BLaER1 treated with 17β-estradiol and CSF1 and Interleukin-3, amounts not matched to agents 10 nM and 100 nM (cell line): ENCODE results near the gene UTP20.
"Not testable (repeated sequence)": the region's sequence is repeated elsewhere in the genome, so short reads cannot be mapped to it uniquely, and the experiment has no call there.

Experiments
- H3K27ac ChIP-seq, 11 experiments: shearing (Covaris generic); formaldehyde crosslinking; 2 replicates each; pipeline ENCODE4 v1.8.1; 2022
- H3K27me3 ChIP-seq, 11 experiments: shearing (Covaris generic); formaldehyde crosslinking; 2 replicates each; pipeline ENCODE4 v1.8.1; 2022
- H3K36me3 ChIP-seq, 11 experiments: shearing (Covaris generic); formaldehyde crosslinking; 2 replicates each; pipeline ENCODE4 v1.8.1; 2022
- H3K4me1 ChIP-seq, 10 experiments: shearing (Covaris generic); formaldehyde crosslinking; 2 replicates each; pipeline ENCODE4 v1.8.1; 2022
- H3K4me2 ChIP-seq, 11 experiments: shearing (Covaris generic); formaldehyde crosslinking; 2 replicates each; pipeline ENCODE4 v1.8.1; 2022
- H3K4me3 ChIP-seq, 10 experiments: shearing (Covaris generic); formaldehyde crosslinking; 2 replicates each; pipeline ENCODE4 v1.8.1; 2022
- H3K9ac ChIP-seq, 11 experiments: shearing (Covaris generic); formaldehyde crosslinking; 2 replicates each; pipeline ENCODE4 v1.8.1; 2022
- H3K9me3 ChIP-seq, 11 experiments: shearing (Covaris generic); formaldehyde crosslinking; replicated peaks in 1 of 11; 2 replicates each; pipeline ENCODE4 v1.8.1; 2022
- H4K20me1 ChIP-seq, 11 experiments: shearing (Covaris generic); formaldehyde crosslinking; 2 replicates each; pipeline ENCODE4 v1.8.1; 2022
- Cebpa-rat ChIP-seq, 11 experiments: shearing (Covaris generic); IDR thresholded peaks; 2 replicates each; pipeline ENCODE4 v1.8.1; 2022

Gene UTP20

DNA sequence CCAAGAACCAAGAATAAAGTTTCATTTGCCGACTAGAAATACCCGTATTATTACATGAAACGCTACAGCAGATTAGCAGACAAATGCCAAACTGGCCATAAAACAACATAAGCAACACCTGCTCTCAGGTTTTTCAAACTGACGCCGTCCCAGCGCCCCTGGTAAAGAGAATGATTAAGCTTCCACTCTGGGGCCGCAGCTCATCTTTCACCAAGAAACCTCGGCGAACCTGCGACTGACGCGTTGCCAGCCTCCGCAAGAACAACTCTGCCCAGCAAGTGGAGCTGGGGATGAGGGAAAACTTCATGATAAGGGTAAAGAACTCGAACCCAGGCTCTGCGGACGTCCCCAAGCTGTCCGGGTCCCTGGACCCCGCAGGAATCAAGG lies 127.1 kb downstream of the UTP20 start:
- no peak for TF ChIP-seq Cebpa-rat (IDR thresholded peaks at IDR 0.05)
- no peaks in the 10 kb centered on the region for H3K9me3 ChIP-seq
- peak overlapping the region; percentile 74 to 88 (median 78) for H3K4me3 ChIP-seq
- peak overlapping the region; percentile 89 to 99 (median 96) for H3K27ac ChIP-seq
- peak overlapping the region; percentile 81 to 98 (median 92) for H3K9ac ChIP-seq
- peaks cover 4 to 49% (median 16%) of the 10 kb centered on the region in 11 experiments; a peak in 13 of 22 replicates for H4K20me1 ChIP-seq
- H3K4me2 ChIP-seq, result peak overlapping the region; percentile 90 to 99 (median 97)
- peaks cover 16 to 32% (median 25%) of the 10 kb centered on the region in 10 experiments for H3K4me1 ChIP-seq
- H3K36me3 ChIP-seq, result peaks cover 7 to 19% (median 12%) of the 10 kb centered on the region in 11 experiments; a peak in 17 of 22 replicates
- no peaks in the 10 kb centered on the region for H3K27me3 ChIP-seq

DNA sequence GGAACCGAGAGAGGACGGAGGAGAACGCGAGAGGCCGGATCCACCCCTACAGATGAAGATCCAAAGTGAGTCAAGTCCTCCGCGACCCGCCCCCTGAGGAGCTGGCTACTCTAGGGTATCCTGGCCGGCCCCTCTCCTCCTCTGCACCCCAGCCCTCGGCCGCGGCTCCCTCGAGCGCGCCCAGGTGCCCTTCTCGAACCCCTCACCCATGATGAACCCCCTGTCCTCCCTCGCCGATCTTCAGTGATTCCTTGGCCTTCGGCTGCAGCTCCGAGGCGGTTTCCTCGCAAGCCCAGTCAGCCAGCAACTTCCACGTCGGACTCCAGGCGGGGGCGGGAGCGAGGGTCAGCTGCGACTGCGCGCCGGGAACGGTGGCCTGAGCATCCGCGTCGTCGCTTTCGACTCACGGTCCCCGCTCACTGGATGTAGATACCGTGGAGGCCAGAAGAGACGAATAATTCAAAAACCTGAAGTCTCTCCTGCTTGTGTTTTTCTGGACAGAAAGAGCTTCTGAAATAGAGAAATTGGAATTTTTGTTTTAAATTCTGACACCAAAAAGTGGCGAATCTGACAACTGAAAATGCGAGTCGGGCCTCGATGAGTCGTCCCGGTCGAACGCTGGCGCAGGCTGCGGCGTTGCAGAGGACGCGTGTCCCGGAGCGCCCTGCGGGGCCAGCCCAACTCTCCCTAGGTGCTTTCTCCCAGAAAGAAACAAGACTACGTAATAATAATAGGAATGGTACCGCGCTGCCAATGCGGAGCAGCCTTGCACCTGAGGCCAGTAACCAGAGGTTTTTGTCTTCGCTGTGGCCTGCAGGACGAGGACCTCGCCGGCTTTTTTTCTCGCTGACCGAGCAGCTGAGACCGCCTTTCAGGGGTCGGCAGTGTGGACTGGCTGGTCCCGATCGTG lies 127.8 kb downstream of the UTP20 start, which contains the start of gene ARL1:
Gene ARL1 (minus strand): TSS at position 337 of the 910 bp plus-strand sequence. CDS start 127 bp downstream, at position 210.
- H3K4me3 ChIP-seq, result peak within 1 kb of the TSS; percentile 74 to 88 (median 78)
- peak within 1 kb of the TSS; percentile 81 to 98 (median 92) for H3K9ac ChIP-seq
- H3K27me3 ChIP-seq, result no peaks in the 10 kb centered on the region
- H3K9me3 ChIP-seq, result no peaks in the 10 kb centered on the region
- H3K4me2 ChIP-seq, result peak within 1 kb of the TSS; percentile 90 to 99 (median 97)
- peaks cover 16 to 32% (median 25%) of the 10 kb centered on the region in 10 experiments for H3K4me1 ChIP-seq
- H4K20me1 ChIP-seq, result peaks cover 4 to 44% (median 13%) of the 10 kb centered on the region in 11 experiments; a peak in 13 of 22 replicates
- H3K36me3 ChIP-seq, result peaks cover under 1 to 17% (median 7%) of the 10 kb centered on the region in 11 experiments; a peak in 15 of 22 replicates
- H3K27ac ChIP-seq, result peak within 1 kb of the TSS; percentile 89 to 99 (median 96)
- no peak for TF ChIP-seq Cebpa-rat (IDR thresholded peaks at IDR 0.05)

GRCh38 chr12:101410169-101410568 lies 130.3 kb downstream of the UTP20 start:
- not testable (repeated sequence) for H3K4me2 ChIP-seq, H3K27me3 ChIP-seq, H3K9me3 ChIP-seq

DNA sequence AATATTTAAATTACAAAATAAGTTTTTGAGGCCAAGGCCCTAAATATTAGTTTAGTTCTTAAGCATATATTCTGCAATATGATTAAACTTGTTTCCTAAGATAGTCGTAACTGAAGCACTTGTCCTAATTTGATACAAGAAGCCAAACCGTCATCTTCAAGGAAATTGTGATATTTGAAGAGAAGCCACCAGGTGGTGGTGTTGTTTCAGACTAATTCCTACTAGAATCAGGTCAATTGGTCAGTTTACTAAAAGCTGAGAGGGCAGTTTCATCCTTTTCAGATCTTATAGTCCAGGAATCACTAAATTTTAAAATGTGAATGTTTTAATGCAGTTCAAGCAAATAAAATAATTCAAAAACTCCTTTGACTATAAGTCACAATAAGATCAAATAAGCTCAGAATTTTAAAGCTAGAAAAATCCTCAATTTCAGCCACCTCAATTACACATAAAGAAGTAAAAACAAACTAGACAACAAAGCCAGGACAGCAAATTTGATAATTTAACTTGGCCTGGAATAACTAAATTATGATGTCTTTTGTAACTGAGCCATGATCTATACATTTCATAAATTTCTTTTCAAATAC lies 134.7 kb downstream of the UTP20 start:
- H3K27ac ChIP-seq, result no peak overlapping the region
- no peak overlapping the region for H3K9ac ChIP-seq
- TF ChIP-seq Cebpa-rat (IDR thresholded peaks at IDR 0.05), result no peak
- H3K4me3 ChIP-seq, result no peak overlapping the region
- H3K4me1 ChIP-seq, result peaks cover 0 to 4% (median 0%) of the 10 kb centered on the region in 10 experiments; a peak in 1 of 20 replicates
- no peaks in the 10 kb centered on the region for H3K9me3 ChIP-seq
- H3K4me2 ChIP-seq, result no peak overlapping the region
- H3K27me3 ChIP-seq, result no peaks in the 10 kb centered on the region
- no peaks in the 10 kb centered on the region for H4K20me1 ChIP-seq
- H3K36me3 ChIP-seq, result no peaks in the 10 kb centered on the region

More at GRCh38 chr12:101410169-101410568, 130.3 kb downstream of the UTP20 start:
- not testable (repeated sequence) for H3K36me3 ChIP-seq, H3K9ac ChIP-seq, H3K27ac ChIP-seq, H3K4me3 ChIP-seq
- Histone ChIP-seq H4K20me1 (peaks cover 0 to 20% (median 6%) of the 10 kb centered on the region in 11 experiments; a peak in 7 of 22 replicates), H3K4me1 (peaks cover 13 to 28% (median 25%) of the 10 kb centered on the region in 10 experiments)

DNA sequence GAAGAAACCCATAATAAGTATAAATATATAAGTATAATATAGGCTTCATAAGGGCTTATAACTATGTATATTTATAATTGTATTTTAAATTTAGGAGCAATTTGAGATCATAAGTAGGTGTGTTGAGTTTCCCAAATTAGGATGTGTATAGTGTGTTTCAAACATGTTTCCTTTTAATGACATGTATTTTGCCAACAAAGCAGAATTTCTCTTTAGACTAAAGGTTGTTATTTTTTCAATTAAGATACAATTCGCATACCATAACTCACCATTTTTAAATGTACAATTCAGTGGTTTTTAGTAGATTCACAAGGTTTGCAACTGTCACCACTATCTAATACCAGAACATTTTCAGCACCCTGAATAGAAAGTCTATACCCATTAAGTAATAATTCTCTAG lies 135.3 kb downstream of the UTP20 start:
- Histone ChIP-seq H3K4me1 (peaks cover 0 to 4% (median 0%) of the 10 kb centered on the region in 10 experiments; a peak in 1 of 20 replicates), H3K9ac (no peak overlapping the region), H3K9me3 (no peaks in the 10 kb centered on the region), H3K36me3 (no peaks in the 10 kb centered on the region), H3K27ac (no peak overlapping the region), H4K20me1 (no peaks in the 10 kb centered on the region), H3K27me3 (no peaks in the 10 kb centered on the region), H3K4me2 (no peak overlapping the region), H3K4me3 (no peak overlapping the region)
- TF ChIP-seq Cebpa-rat (IDR thresholded peaks at IDR 0.05), result no peak

GRCh38 chr12:101422066-101422465 lies 142.2 kb downstream of the UTP20 start:
- not testable (repeated sequence) for H3K27ac ChIP-seq

DNA sequence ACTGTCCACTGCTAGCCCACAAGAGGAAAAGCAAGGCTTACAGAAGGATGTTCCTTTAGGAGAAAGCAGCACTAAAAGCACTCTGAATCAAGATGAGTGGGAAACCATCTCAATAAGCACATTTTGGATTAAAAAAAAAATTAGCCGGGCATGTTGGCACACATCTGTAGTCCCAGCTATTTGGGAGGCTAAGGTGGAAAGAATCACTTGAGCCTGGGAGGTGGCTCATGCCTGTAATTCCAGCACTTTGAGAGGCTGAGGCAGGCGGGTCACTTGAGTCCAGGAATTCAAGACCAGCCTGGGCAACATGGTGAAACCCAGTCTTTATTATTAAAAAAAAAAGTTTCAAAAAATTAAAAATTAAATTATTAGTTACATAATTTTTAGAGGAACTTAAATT lies 144.7 kb downstream of the UTP20 start:
- peaks cover 0 to 2% (median 0%) of the 10 kb centered on the region in 10 experiments; a peak in 2 of 20 replicates for H3K4me1 ChIP-seq
- H3K9ac ChIP-seq, result no peak overlapping the region
- no peaks in the 10 kb centered on the region for H3K27me3 ChIP-seq
- H3K4me3 ChIP-seq, result no peak overlapping the region
- no peak overlapping the region for H3K27ac ChIP-seq
- H3K4me2 ChIP-seq, result no peak overlapping the region
- H3K9me3 ChIP-seq, result no peaks in the 10 kb centered on the region
- no peak for TF ChIP-seq Cebpa-rat (IDR thresholded peaks at IDR 0.05)
- H3K36me3 ChIP-seq, result no peaks in the 10 kb centered on the region
- no peaks in the 10 kb centered on the region for H4K20me1 ChIP-seq

More at GRCh38 chr12:101422066-101422465, 142.2 kb downstream of the UTP20 start:
- H4K20me1 ChIP-seq, H3K27me3 ChIP-seq, H3K4me1 ChIP-seq, H3K36me3 ChIP-seq, H3K4me2 ChIP-seq, H3K9ac ChIP-seq, H3K4me3 ChIP-seq, H3K9me3 ChIP-seq: not testable (repeated sequence)

DNA sequence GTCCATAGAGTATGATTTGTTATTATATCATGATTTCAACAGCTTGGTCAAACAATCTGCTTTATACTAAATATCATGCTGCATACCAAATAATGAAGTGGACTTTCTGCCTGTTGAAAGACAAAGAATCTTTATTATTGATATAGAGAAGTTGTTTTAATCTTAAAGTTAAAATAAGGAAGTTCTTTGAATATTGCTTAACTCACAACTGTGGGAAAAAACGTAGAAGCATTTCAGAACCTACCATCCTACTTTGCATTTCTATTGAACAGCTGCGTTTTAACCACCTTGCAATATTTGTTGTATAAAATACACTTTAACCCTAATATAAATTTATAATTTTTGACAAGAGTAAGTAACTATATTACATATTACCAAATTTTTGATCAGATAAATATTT lies 150.6 kb downstream of the UTP20 start:
- Histone ChIP-seq H3K27ac (no peak overlapping the region), H3K4me2 (peak overlapping the region in 2 of 11 experiments; percentile 35 to 58; a peak in 3 of 22 replicates), H4K20me1 (no peaks in the 10 kb centered on the region), H3K9me3 (no peaks in the 10 kb centered on the region), H3K4me1 (peaks cover 0 to 18% (median 0%) of the 10 kb centered on the region in 10 experiments; a peak in 5 of 20 replicates), H3K36me3 (no peaks in the 10 kb centered on the region), H3K4me3 (no peak overlapping the region), H3K27me3 (no peaks in the 10 kb centered on the region), H3K9ac (no peak overlapping the region)
- TF ChIP-seq Cebpa-rat (IDR thresholded peaks at IDR 0.05), result no peak

- H4K20me1 ChIP-seq, result no peaks in the 10 kb centered on the region
- no peaks in the 10 kb centered on the region for H3K27me3 ChIP-seq
- H3K4me1 ChIP-seq, result peaks cover 0 to 38% (median 0%) of the 10 kb centered on the region in 10 experiments; a peak in 7 of 20 replicates
- no peak overlapping the region for H3K27ac ChIP-seq
- H3K4me2 ChIP-seq, result no peak overlapping the region
- H3K36me3 ChIP-seq, result no peaks in the 10 kb centered on the region
- no peak overlapping the region for H3K9ac ChIP-seq
- H3K4me3 ChIP-seq, result no peak overlapping the region
- TF ChIP-seq Cebpa-rat (IDR thresholded peaks at IDR 0.05), result no peak
- no peaks in the 10 kb centered on the region for H3K9me3 ChIP-seq
These were observed 156.2 kb downstream of the UTP20 start for GRCh38 chr12:101436136-101436535.
